GM23338 (cell line): ENCODE results near the gene DNM2. TPM values are rescaled to one million over a fixed set of nuclear protein-coding genes. Genes with fewer than 3 reads are reported as not detected.

Experiments
- ATAC-seq: fragments of 200-7000 bp; cut with Tn5 transposase; 3 replicates; pipeline ENCODE4 v1.9.1; 2020
- DNase-seq: peaks from one replicate; pipeline ENCODE4 v3.0.0-alpha.2; 2015; ENCODE audit warnings: low spot score
- H2AFZ ChIP-seq: fragments of 200-600 bp; sonication (generic); 2 replicates; pipeline ENCODE4 v1.8.0; 2016; ENCODE audit warnings: antibody characterized with exemption, mild to moderate bottlenecking, moderate library complexity
- H3F3A ChIP-seq: fragments of 200-600 bp; sonication (generic); replicated peaks from 2 replicates; pipeline ENCODE4 v1.8.0; 2017; ENCODE audit warnings: antibody characterized with exemption, mixed run types, low read depth
- H3K27ac ChIP-seq: fragments of 200-600 bp; sonication (generic); 2 replicates; pipeline ENCODE4 v1.6.1; 2016; ENCODE audit warnings: low read depth
- H3K27me3 ChIP-seq: fragments of 200-600 bp; sonication (generic); 2 replicates; pipeline ENCODE4 v1.8.0; 2016; ENCODE audit warnings: mild to moderate bottlenecking, mixed run types, moderate library complexity; ENCODE audit not compliant: insufficient read depth
- H3K36me3 ChIP-seq: fragments of 200-600 bp; sonication (generic); 2 replicates; pipeline ENCODE4 v1.8.0; 2016; ENCODE audit warnings: mild to moderate bottlenecking; ENCODE audit not compliant: insufficient read depth
- H3K4me1 ChIP-seq: fragments of 200-600 bp; sonication (generic); 2 replicates; pipeline ENCODE4 v1.8.0; 2016; ENCODE audit warnings: mild to moderate bottlenecking, moderate library complexity; ENCODE audit not compliant: insufficient read depth
- H3K4me2 ChIP-seq: fragments of 200-600 bp; sonication (generic); 2 replicates; pipeline ENCODE4 v1.7.1; 2017; ENCODE audit warnings: mixed run types
- H3K4me3 ChIP-seq: fragments of 200-600 bp; sonication (generic); 2 replicates; pipeline ENCODE4 v1.6.1; 2016; ENCODE audit warnings: mixed run types
- H3K79me2 ChIP-seq: fragments of 200-600 bp; sonication (generic); replicated peaks from 2 replicates; pipeline ENCODE4 v1.8.0; 2017; ENCODE audit warnings: mild to moderate bottlenecking; ENCODE audit not compliant: insufficient read depth
- H3K9me2 ChIP-seq: fragments of 200-600 bp; sonication (generic); 2 replicates; pipeline ENCODE4 v1.8.0; 2017; ENCODE audit not compliant: insufficient read depth
- H4K20me1 ChIP-seq: fragments of 200-600 bp; sonication (generic); replicated peaks from 2 replicates; pipeline ENCODE4 v1.8.0; 2017; ENCODE audit warnings: mild to moderate bottlenecking; ENCODE audit not compliant: insufficient read depth
- H3K27ac Mint-ChIP-seq: 2 replicates; pipeline ENCODE4 v1.8.0; 2020; ENCODE audit warnings: inconsistent platforms, mild to moderate bottlenecking, moderate library complexity, mixed read lengths
- H3K27me3 Mint-ChIP-seq: 3 replicates; pipeline ENCODE4 v1.8.0; 2022; ENCODE audit warnings: low read depth, mild to moderate bottlenecking, moderate library complexity, mixed read lengths, inconsistent platforms; ENCODE audit not compliant: insufficient read depth, poor library complexity
- H3K36me3 Mint-ChIP-seq: 3 replicates; pipeline ENCODE4 v1.8.0; 2021; ENCODE audit warnings: low read depth, mild to moderate bottlenecking, inconsistent platforms, moderate library complexity, mixed read lengths
- H3K4me1 Mint-ChIP-seq: 3 replicates; pipeline ENCODE4 v1.8.0; 2020; ENCODE audit warnings: mild to moderate bottlenecking, inconsistent platforms, mixed read lengths
- H3K4me3 Mint-ChIP-seq: 3 replicates; pipeline ENCODE4 v1.8.0; 2021; ENCODE audit warnings: moderate library complexity, mild to moderate bottlenecking, inconsistent platforms, mixed read lengths
- H3K9me3 Mint-ChIP-seq: 3 replicates; pipeline ENCODE4 v1.8.0; 2020; ENCODE audit warnings: moderate library complexity, mild to moderate bottlenecking, inconsistent platforms, mixed read lengths
- CREB1 ChIP-seq: fragments of 250-450 bp; sonication (Bioruptor Pico); IDR thresholded peaks from 2 replicates; pipeline ENCODE4 v1.5.0; 2020; ENCODE audit warnings: low read depth, mild to moderate bottlenecking, moderate library complexity
- EZH2 ChIP-seq: fragments of 200-600 bp; sonication (generic); IDR thresholded peaks from one replicate; pipeline ENCODE4 v1.8.0; 2017; ENCODE audit warnings: antibody characterized with exemption, mild to moderate bottlenecking, low read depth; ENCODE audit not compliant: unreplicated experiment
- EZH2phosphoT487 ChIP-seq: fragments of 200-600 bp; sonication (generic); IDR thresholded peaks from one replicate; pipeline ENCODE4 v1.8.1; 2018; ENCODE audit warnings: antibody characterized with exemption; ENCODE audit not compliant: unreplicated experiment
- JUNB ChIP-seq: IDR thresholded peaks from one replicate; pipeline ENCODE4 v1.6.1; 2016; ENCODE audit warnings: antibody characterized with exemption; ENCODE audit not compliant: unreplicated experiment
- POLR2AphosphoS5 ChIP-seq: IDR thresholded peaks from 2 replicates; pipeline ENCODE4 v1.6.1; 2016; ENCODE audit warnings: antibody characterized with exemption, low read depth
- STAT1 ChIP-seq: IDR thresholded peaks from one replicate; pipeline ENCODE4 v1.6.1; 2016; ENCODE audit warnings: antibody characterized with exemption; ENCODE audit not compliant: unreplicated experiment
- ZNF114 ChIP-seq: fragments of 250-450 bp; sonication (Bioruptor Pico); IDR thresholded peaks from 2 replicates; pipeline ENCODE4 v1.5.0; 2020; ENCODE audit warnings: mild to moderate bottlenecking, moderate library complexity
- ZNF331 ChIP-seq: fragments of 250-450 bp; sonication (Bioruptor Pico); IDR thresholded peaks from 2 replicates; pipeline ENCODE4 v1.5.0; 2020; ENCODE audit warnings: low read depth, mild to moderate bottlenecking, moderate library complexity
- polyA plus RNA-seq: library from polyadenylated mRNA; unstranded; fragments of >200 nt; fragmentation: Nextera tagmentation; extraction: Ambion mirVana; gene quantifications from 2 replicates; pipeline ENCODE4 v1.2.1, GENCODE V29; 2016
- total RNA-seq: library from RNA; depleted of rRNA; stranded (reverse); fragments of >200 nt; shearing (Covaris generic); gene quantifications from 2 replicates; pipeline ENCODE4 v1.2.3, GENCODE V29; 2014
- TF ChIP-seq, protein P1 (sequence below): IDR thresholded peaks from one replicate; pipeline ENCODE4 v1.6.1; 2018; ENCODE audit warnings: antibody characterized with exemption; ENCODE audit not compliant: unreplicated experiment
- TF ChIP-seq, protein P2 (sequence below): fragments of 250-450 bp; sonication (Bioruptor Pico); IDR thresholded peaks from 2 replicates; pipeline ENCODE4 v1.5.0; 2020; ENCODE audit warnings: mild to moderate bottlenecking, moderate library complexity

DNM2 gene
- total and polyA plus RNA-seq, 2 experiments from 2014 or later, result 40.7 to 138 TPM

DNA sequence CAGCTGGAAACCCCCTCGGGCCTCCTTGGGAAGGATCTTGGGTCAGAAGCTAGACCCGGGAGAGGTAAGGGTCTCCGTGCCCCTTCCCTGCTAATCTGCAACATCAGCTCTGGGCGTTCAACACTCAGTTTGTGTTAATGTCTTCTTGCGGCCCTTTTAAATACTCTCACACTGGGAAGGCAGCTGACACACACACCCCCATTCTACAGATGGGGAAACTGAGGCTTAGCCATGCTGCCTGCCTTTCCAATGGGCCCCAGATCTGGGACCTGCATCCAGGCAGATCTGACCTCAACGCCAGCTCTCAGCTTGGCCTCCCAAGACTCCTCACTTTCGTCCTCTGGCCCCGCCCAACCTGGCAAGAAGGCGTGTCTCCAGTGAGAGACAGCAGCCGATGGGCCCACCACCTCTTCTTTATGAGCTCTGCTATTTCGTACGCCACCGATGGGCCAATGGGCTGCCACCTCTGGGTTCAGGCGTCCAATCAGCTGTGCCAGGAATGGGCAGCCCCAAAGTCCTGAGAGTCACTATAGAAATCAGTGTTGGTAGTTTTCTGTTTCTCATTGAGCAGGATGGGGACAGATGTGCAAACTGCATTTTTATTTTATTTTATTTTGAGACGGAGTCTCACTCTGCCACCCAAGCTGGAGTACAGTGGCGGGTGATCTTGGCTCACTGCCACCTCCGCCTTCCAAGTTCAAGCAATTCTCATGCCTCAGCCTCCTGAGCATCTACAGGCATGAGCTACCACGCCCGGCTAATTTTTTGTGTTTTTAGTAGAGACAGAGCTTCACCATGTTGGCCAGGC, 43.8 kb downstream of the DNM2 start (continued):
- TF ChIP-seq, protein P1, sequence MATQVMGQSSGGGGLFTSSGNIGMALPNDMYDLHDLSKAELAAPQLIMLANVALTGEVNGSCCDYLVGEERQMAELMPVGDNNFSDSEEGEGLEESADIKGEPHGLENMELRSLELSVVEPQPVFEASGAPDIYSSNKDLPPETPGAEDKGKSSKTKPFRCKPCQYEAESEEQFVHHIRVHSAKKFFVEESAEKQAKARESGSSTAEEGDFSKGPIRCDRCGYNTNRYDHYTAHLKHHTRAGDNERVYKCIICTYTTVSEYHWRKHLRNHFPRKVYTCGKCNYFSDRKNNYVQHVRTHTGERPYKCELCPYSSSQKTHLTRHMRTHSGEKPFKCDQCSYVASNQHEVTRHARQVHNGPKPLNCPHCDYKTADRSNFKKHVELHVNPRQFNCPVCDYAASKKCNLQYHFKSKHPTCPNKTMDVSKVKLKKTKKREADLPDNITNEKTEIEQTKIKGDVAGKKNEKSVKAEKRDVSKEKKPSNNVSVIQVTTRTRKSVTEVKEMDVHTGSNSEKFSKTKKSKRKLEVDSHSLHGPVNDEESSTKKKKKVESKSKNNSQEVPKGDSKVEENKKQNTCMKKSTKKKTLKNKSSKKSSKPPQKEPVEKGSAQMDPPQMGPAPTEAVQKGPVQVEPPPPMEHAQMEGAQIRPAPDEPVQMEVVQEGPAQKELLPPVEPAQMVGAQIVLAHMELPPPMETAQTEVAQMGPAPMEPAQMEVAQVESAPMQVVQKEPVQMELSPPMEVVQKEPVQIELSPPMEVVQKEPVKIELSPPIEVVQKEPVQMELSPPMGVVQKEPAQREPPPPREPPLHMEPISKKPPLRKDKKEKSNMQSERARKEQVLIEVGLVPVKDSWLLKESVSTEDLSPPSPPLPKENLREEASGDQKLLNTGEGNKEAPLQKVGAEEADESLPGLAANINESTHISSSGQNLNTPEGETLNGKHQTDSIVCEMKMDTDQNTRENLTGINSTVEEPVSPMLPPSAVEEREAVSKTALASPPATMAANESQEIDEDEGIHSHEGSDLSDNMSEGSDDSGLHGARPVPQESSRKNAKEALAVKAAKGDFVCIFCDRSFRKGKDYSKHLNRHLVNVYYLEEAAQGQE, result no peak
- TF ChIP-seq ZNF331 (no peak), JUNB (no peak), EZH2phosphoT487 (no peak), CREB1 (CRISPR knock-in tag) (no peak)

DNA sequence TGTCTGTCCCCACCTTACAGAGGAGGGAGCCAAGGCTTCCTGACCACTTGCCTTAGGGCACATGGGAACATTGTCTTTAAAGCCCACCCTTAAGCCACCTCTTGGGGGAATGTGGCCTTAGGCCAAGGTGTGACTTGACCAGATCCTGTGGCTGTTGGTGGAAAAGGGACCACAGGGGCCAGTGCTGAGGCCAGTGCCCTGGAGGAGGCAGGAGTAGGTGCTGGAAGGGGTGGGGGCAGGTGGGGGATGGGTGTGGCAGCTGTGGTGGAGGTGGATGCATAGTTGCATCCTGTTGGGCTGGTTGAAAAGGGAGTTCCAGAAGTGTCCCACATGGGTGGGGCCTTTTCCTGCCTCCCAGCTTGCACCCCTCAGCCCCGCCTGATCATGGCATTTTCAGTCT, 44.8 kb downstream of the DNM2 start:
- Mint-ChIP-seq H3K36me3 (peaks cover 24% of the 10 kb centered on the region), H3K9me3 (no peaks in the 10 kb centered on the region), H3K27me3 (peaks cover 10% of the 10 kb centered on the region), H3K27ac (no peak overlapping the region), H3K4me3 (no peak overlapping the region), H3K4me1 (peaks cover 17% of the 10 kb centered on the region)
- no peaks in the 10 kb centered on the region for H3K9me2 ChIP-seq
- H3K36me3 ChIP-seq, result no peaks in the 10 kb centered on the region
- no peak overlapping the region for H2AFZ ChIP-seq
- H3K4me2 ChIP-seq, result peak overlapping the region; percentile 32; the same call in 1 of the 2 replicates
- H3K4me3 ChIP-seq, result no peak overlapping the region
- H3K27ac ChIP-seq, result 0 out of 2 replicates have a peak overlapping the region, but pooled peaks have one; percentile 39
- ATAC-seq (peak; percentile 57), DNase-seq (peak; percentile 38)
- H3K79me2 ChIP-seq, result 0 out of 2 replicates have a peak, but pooled peaks cover 5% of the 10 kb centered on the region
- H3K4me1 ChIP-seq, result no peaks in the 10 kb centered on the region; the same call in 1 of the 2 replicates
- no peaks in the 10 kb centered on the region for H3K27me3 ChIP-seq
- peaks cover 9% of the 10 kb centered on the region; the same call in 1 of the 2 replicates for H3F3A ChIP-seq
- H4K20me1 ChIP-seq, result peaks cover 5% of the 10 kb centered on the region
- TF ChIP-seq EZH2phosphoT487 (no peak), CREB1 (CRISPR knock-in tag) (no peak), STAT1 (no peak), POLR2AphosphoS5 (no peak), ZNF114 (CRISPR knock-in tag) (no peak), EZH2 (no peak)
- TF ChIP-seq, protein P1, result no peak
- TF ChIP-seq, protein P2, sequence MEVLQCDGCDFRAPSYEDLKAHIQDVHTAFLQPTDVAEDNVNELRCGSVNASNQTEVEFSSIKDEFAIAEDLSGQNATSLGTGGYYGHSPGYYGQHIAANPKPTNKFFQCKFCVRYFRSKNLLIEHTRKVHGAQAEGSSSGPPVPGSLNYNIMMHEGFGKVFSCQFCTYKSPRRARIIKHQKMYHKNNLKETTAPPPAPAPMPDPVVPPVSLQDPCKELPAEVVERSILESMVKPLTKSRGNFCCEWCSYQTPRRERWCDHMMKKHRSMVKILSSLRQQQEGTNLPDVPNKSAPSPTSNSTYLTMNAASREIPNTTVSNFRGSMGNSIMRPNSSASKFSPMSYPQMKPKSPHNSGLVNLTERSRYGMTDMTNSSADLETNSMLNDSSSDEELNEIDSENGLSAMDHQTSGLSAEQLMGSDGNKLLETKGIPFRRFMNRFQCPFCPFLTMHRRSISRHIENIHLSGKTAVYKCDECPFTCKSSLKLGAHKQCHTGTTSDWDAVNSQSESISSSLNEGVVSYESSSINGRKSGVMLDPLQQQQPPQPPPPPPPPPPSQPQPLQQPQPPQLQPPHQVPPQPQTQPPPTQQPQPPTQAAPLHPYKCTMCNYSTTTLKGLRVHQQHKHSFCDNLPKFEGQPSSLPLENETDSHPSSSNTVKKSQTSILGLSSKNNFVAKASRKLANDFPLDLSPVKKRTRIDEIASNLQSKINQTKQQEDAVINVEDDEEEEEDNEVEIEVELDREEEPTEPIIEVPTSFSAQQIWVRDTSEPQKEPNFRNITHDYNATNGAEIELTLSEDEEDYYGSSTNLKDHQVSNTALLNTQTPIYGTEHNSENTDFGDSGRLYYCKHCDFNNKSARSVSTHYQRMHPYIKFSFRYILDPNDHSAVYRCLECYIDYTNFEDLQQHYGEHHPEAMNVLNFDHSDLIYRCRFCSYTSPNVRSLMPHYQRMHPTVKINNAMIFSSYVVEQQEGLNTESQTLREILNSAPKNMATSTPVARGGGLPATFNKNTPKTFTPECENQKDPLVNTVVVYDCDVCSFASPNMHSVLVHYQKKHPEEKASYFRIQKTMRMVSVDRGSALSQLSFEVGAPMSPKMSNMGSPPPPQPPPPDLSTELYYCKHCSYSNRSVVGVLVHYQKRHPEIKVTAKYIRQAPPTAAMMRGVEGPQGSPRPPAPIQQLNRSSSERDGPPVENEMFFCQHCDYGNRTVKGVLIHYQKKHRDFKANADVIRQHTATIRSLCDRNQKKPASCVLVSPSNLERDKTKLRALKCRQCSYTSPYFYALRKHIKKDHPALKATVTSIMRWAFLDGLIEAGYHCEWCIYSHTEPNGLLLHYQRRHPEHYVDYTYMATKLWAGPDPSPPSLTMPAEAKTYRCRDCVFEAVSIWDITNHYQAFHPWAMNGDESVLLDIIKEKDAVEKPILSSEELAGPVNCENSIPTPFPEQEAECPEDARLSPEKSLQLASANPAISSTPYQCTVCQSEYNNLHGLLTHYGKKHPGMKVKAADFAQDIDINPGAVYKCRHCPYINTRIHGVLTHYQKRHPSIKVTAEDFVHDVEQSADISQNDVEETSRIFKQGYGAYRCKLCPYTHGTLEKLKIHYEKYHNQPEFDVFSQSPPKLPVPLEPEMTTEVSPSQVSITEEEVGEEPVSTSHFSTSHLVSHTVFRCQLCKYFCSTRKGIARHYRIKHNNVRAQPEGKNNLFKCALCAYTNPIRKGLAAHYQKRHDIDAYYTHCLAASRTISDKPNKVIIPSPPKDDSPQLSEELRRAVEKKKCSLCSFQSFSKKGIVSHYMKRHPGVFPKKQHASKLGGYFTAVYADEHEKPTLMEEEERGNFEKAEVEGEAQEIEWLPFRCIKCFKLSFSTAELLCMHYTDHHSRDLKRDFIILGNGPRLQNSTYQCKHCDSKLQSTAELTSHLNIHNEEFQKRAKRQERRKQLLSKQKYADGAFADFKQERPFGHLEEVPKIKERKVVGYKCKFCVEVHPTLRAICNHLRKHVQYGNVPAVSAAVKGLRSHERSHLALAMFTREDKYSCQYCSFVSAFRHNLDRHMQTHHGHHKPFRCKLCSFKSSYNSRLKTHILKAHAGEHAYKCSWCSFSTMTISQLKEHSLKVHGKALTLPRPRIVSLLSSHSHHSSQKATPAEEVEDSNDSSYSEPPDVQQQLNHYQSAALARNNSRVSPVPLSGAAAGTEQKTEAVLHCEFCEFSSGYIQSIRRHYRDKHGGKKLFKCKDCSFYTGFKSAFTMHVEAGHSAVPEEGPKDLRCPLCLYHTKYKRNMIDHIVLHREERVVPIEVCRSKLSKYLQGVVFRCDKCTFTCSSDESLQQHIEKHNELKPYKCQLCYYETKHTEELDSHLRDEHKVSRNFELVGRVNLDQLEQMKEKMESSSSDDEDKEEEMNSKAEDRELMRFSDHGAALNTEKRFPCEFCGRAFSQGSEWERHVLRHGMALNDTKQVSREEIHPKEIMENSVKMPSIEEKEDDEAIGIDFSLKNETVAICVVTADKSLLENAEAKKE, result no peak
